HepG2 (cell line): ENCODE measurements around the gene SEMA5B. TPM values are rescaled to one million over a fixed set of nuclear protein-coding genes. Genes with fewer than 3 reads are reported as not detected.

Experiments
- ATAC-seq: fragments of 200-7000 bp; cut with Tn5 transposase; 3 replicates; pipeline ENCODE4 v1.9.1; 2020; ENCODE audit warnings: mild to moderate bottlenecking, moderate library complexity
- BruUV-seq: library from RNA; stranded (reverse); fragments of 400-500 nt; replicated peaks from 2 replicates; lab custom pipeline; 2021; lab: Mats Ljungman, UMichigan
- CTCF ChIA-PET: fragments of 300-600 bp; formaldehyde crosslinking; extraction: SDS; loops from one replicate; lab custom pipeline; 2021; ENCODE audit warnings: low total read pairs, inconsistent platforms, low intra/inter-chr PET ratio; lab: Yijun Ruan, JAX
- POLR2A ChIA-PET: fragments of 350-600 bp; sonication (Branson Sonifier 250); formaldehyde crosslinking; loops from one replicate; lab custom pipeline; 2020; ENCODE audit warnings: antibody characterized with exemption, inconsistent platforms; lab: Yijun Ruan, JAX
- DNase-seq: peaks from one replicate; pipeline ENCODE4 v3.0.0-alpha.2; 2015; ENCODE audit warnings: low spot score
- FAIRE-seq: peaks from 3 replicates; lab custom pipeline; 2011; peaks lifted over from hg19 to GRCh38; lab: Jason Lieb, UNC
- H2AFZ ChIP-seq: one replicate; pipeline ENCODE4 v1.6.1; 2011; ENCODE audit warnings: low read length, inconsistent platforms
- H3K27ac ChIP-seq: fragments of 300-600 bp; 3 replicates; pipeline ENCODE4 v1.8.0; 2011; ENCODE audit warnings: mixed run types, mild to moderate bottlenecking, mixed read lengths, low read length, inconsistent platforms; ENCODE audit not compliant: insufficient read depth; ENCODE audit errors: extremely low read length
- H3K27me3 ChIP-seq, 2 experiments: fragments of 200-600 bp in 1 of 2; 2 replicates in 1 of 2; 3 replicates in 1 of 2; pipeline versions ENCODE4 v1.6.0 to v1.8.0; 2011; ENCODE audit warnings: low read length in 2 of 2, mild to moderate bottlenecking in 2 of 2, moderate library complexity in 2 of 2, inconsistent platforms in 1 of 2; ENCODE audit not compliant: insufficient read depth in 2 of 2, control insufficient read depth in 1 of 2
- H3K36me3 ChIP-seq, 2 experiments: fragments of 200-600 bp in 1 of 2; replicated peaks in 1 of 2; 2 replicates in 1 of 2; 3 replicates in 1 of 2; pipeline versions ENCODE4 v1.5.1 to v1.8.0; 2011; ENCODE audit warnings: low read length in 2 of 2, inconsistent platforms in 1 of 2; ENCODE audit not compliant: insufficient read depth in 2 of 2, control insufficient read depth in 1 of 2
- H3K4me1 ChIP-seq: 2 replicates; pipeline ENCODE4 v1.5.1; 2012; ENCODE audit warnings: low read length, inconsistent platforms; ENCODE audit not compliant: insufficient read depth
- H3K4me2 ChIP-seq: 2 replicates; pipeline ENCODE4 v1.6.0; 2011; ENCODE audit warnings: low read depth, low read length, inconsistent platforms
- H3K4me3 ChIP-seq, 3 experiments: fragments of 200-600 bp in 1 of 3; sonication (generic), shearing (Covaris generic) in 1 of 3; replicated peaks in 1 of 3; 2 replicates each; pipeline ENCODE4 v1.5.1; 2011 to 2016; ENCODE audit warnings: low read length in 3 of 3, inconsistent platforms in 2 of 3, low read depth in 2 of 3, mild to moderate bottlenecking in 2 of 3, control low read depth in 1 of 3, mixed read lengths in 1 of 3; ENCODE audit not compliant: insufficient read depth in 1 of 3
- H3K79me2 ChIP-seq: one replicate; pipeline ENCODE4 v1.6.1; 2011; ENCODE audit warnings: low read length, inconsistent platforms; ENCODE audit not compliant: insufficient read depth
- H3K9ac ChIP-seq: 2 replicates; pipeline ENCODE4 v1.6.0; 2011; ENCODE audit warnings: mild to moderate bottlenecking, low read depth, low read length, inconsistent platforms; ENCODE audit not compliant: insufficient read depth
- H3K9me3 ChIP-seq: 2 replicates; pipeline ENCODE4 v1.5.1; 2012; ENCODE audit warnings: mild to moderate bottlenecking, low read length
- H4K20me1 ChIP-seq: 2 replicates; pipeline ENCODE4 v1.6.0; 2011; ENCODE audit warnings: inconsistent platforms, mild to moderate bottlenecking, low read length, moderate library complexity; ENCODE audit not compliant: insufficient read depth
- CBFB ChIP-seq: sonication (generic); formaldehyde crosslinking; IDR thresholded peaks from 2 replicates; pipeline ENCODE4 v1.4.0; 2020; ENCODE audit warnings: missing genetic modification reagents
- CEBPB ChIP-seq: IDR thresholded peaks from 2 replicates; pipeline ENCODE4 v1.6.1; 2011; ENCODE audit warnings: low read depth, low read length, improper control_type of control experiment, borderline replicate concordance
- HOXA3 ChIP-seq: sonication (generic); formaldehyde crosslinking; IDR thresholded peaks from 2 replicates; pipeline ENCODE4 v1.5.0; 2020; ENCODE audit warnings: missing genetic modification reagents
- RAD51 ChIP-seq: fragments of 450-650 bp; IDR thresholded peaks from 2 replicates; pipeline ENCODE4 v1.6.1; 2016; ENCODE audit warnings: borderline replicate concordance
- ZNF225 ChIP-seq: sonication (generic); formaldehyde crosslinking; IDR thresholded peaks from 2 replicates; pipeline ENCODE4 v1.4.0; 2020; ENCODE audit warnings: mild to moderate bottlenecking, missing genetic modification reagents
- ZNF343 ChIP-seq: sonication (generic); formaldehyde crosslinking; IDR thresholded peaks from 2 replicates; pipeline ENCODE4 v1.4.0; 2020; ENCODE audit warnings: mild to moderate bottlenecking, missing genetic modification reagents
- ZNF558 ChIP-seq: sonication (generic); formaldehyde crosslinking; IDR thresholded peaks from 2 replicates; pipeline ENCODE4 v1.9.0; 2022; ENCODE audit warnings: mild to moderate bottlenecking, missing genetic modification reagents, borderline replicate concordance
- WGBS: methylation state at CpG from one replicate; pipeline ENCODE4 v1.1.6; 2017; ENCODE audit warnings: low lambda C conversion rate; 5-methylcytosine and 5-hydroxymethylcytosine counted together
- in situ Hi-C: cut with HindIII; loops from 2 replicates; pipeline ENCODE4 v1.10.0; 2017; ENCODE audit warnings: low pct_unique_long_range_greater_than_20kb; ENCODE audit not compliant: extremely low pct_ligation_motif_present
- intact Hi-C: fragments of 100-400 bp; cut with micrococcal nuclease; formaldehyde crosslinking; loops from one replicate; pipeline ENCODE4 v1.10.0; 2022; ENCODE audit not compliant: unreplicated experiment
- polyA plus RNA-seq, 8 experiments: library from polyadenylated mRNA; depleted of rRNA in 3 of 8; stranded (reverse) in 7 of 8; unstranded in 1 of 8; fragments of >200 nt; fragmentation: Illumina TruSeq in 4 of 8; extraction: Trizol in 4 of 8; gene quantifications; 2 replicates each; pipeline versions ENCODE4 v1.2.1 to v1.2.3, GENCODE V29; 2011 to 2016; ENCODE audit warnings: low read depth in 4 of 8, missing spikeins in 1 of 8, mixed read lengths in 1 of 8; ENCODE audit not compliant: insufficient read depth in 1 of 8
- total RNA-seq, 5 experiments: library from RNA; depleted of rRNA; stranded (reverse); fragments of >200 nt; fragmentation: Illumina TruSeq; extraction: Trizol; gene quantifications; 2 replicates each; pipeline ENCODE4 v1.2.3, GENCODE V29; 2016; ENCODE audit warnings: low read depth in 1 of 5
- TF ChIP-seq, protein P1 (sequence below): sonication (generic); formaldehyde crosslinking; IDR thresholded peaks from 2 replicates; pipeline ENCODE4 v1.4.0; 2020; ENCODE audit warnings: mild to moderate bottlenecking, missing genetic modification reagents
- TF ChIP-seq, protein P2 (sequence below): sonication (generic); formaldehyde crosslinking; IDR thresholded peaks from 2 replicates; pipeline ENCODE4 v1.4.0; 2020; ENCODE audit warnings: mild to moderate bottlenecking, low read depth, missing genetic modification reagents
- TF ChIP-seq, protein P3 (sequence below): sonication (generic); formaldehyde crosslinking; IDR thresholded peaks from 2 replicates; pipeline ENCODE4 v1.5.0; 2020; ENCODE audit warnings: missing genetic modification reagents
- TF ChIP-seq, protein P4 (sequence below): sonication (generic); formaldehyde crosslinking; IDR thresholded peaks from 2 replicates; pipeline ENCODE4 v1.4.0; 2020; ENCODE audit warnings: missing genetic modification reagents, borderline replicate concordance

The SEMA5B gene
- total and polyA plus RNA-seq, 2 of the 13 experiments (the other 11 are each of a cell fraction or from before 2014, with no cell fraction given) = not detected

DNA sequence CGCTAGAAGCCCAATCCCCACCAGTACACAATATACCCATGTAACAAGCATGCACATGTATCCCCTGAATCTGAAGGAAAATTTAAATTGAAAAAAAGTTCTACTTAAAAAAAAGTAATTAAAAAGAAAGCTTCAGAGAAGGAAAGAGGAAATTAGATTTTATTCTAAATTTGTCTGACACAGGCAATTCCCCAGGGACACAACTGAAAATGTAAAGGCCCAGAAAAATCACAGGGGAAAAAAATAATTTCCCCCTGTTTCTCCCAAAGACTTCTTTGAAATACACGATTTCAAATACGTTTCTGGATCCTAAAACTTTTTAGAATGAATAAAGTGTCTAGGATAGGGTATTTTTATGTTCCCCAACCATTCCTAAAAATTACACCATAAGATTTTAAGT lies 42.9 kb downstream of the SEMA5B start:
- in situ Hi-C loops = no loop called here
- Histone ChIP-seq H4K20me1 (no peaks in the 10 kb centered on the region), H3K9ac (no peak overlapping the region), H3K36me3 (no peaks in the 10 kb centered on the region), H3K9me3 (no peaks in the 10 kb centered on the region), H3K4me3 (no peak overlapping the region), H3K79me2 (no peaks in the 10 kb centered on the region), H3K4me2 (no peak overlapping the region), H3K27ac (no peak overlapping the region), H3K27me3 (peaks cover 6 to 47% of the 10 kb centered on the region in 2 experiments; a peak in 3 of 5 replicates), H3K4me1 (no peaks in the 10 kb centered on the region), H2AFZ (no peak overlapping the region)
- no peak for FAIRE-seq
- DNase-seq = no peak
- TF ChIP-seq, protein P1, sequence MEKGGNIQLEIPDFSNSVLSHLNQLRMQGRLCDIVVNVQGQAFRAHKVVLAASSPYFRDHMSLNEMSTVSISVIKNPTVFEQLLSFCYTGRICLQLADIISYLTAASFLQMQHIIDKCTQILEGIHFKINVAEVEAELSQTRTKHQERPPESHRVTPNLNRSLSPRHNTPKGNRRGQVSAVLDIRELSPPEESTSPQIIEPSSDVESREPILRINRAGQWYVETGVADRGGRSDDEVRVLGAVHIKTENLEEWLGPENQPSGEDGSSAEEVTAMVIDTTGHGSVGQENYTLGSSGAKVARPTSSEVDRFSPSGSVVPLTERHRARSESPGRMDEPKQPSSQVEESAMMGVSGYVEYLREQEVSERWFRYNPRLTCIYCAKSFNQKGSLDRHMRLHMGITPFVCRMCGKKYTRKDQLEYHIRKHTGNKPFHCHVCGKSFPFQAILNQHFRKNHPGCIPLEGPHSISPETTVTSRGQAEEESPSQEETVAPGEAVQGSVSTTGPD (CRISPR knock-in tag) = no peak
- TF ChIP-seq, protein P2, sequence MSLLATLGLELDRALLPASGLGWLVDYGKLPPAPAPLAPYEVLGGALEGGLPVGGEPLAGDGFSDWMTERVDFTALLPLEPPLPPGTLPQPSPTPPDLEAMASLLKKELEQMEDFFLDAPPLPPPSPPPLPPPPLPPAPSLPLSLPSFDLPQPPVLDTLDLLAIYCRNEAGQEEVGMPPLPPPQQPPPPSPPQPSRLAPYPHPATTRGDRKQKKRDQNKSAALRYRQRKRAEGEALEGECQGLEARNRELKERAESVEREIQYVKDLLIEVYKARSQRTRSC (CRISPR knock-in tag) = no peak
- TF ChIP-seq CBFB (CRISPR knock-in tag) = no peak
- no peak for TF ChIP-seq RAD51
- no peak for TF ChIP-seq ZNF558 (CRISPR knock-in tag)
- POLR2A ChIA-PET = no interaction called here
- CTCF ChIA-PET = no interaction called here
- ATAC-seq = no peak
- intact Hi-C loops = no loop called here
- BruUV-seq = no TSS peak
- 18% methylated on average over 3 of the region's 3 CpGs for WGBS

DNA sequence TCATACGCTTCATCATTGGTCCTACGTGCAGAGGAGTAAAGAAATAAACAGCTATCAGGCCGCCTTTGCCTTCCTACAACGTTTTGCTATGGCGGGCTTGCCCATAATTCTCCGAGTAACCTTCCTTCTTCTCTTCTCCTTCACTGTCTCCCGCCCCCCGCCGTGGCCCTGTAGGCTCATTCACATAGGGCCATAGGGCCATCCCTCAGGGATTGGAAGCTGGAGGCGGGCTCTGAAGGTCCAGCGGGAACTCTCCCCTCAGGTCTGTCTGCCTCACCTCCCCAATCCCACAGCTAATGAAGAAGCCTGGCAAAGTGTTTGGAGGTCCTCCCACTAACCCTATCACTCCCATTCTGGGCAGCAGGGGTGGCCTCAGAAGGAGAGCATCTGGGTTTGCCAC lies 43.6 kb downstream of the SEMA5B start:
- no peaks in the 10 kb centered on the region for H4K20me1 ChIP-seq
- BruUV-seq = no TSS peak
- ChIA-PET CTCF (no interaction called here), POLR2A (no interaction called here)
- in situ Hi-C loops (no loop called here), intact Hi-C loops (no loop called here)
- WGBS = 71% methylated on average over 11 of the region's 11 CpGs
- no peaks in the 10 kb centered on the region for H3K36me3 ChIP-seq
- ATAC-seq (no peak), FAIRE-seq (no peak), DNase-seq (no peak)
- no peak overlapping the region for H3K27ac ChIP-seq
- peaks cover 6% of the 10 kb centered on the region; the same call in 1 of the 2 replicates for H3K4me1 ChIP-seq
- H3K79me2 ChIP-seq = no peaks in the 10 kb centered on the region
- no peaks in the 10 kb centered on the region for H3K9me3 ChIP-seq
- H3K4me2 ChIP-seq = no peak overlapping the region
- no peak overlapping the region for H3K9ac ChIP-seq
- no peak overlapping the region for H2AFZ ChIP-seq
- H3K4me3 ChIP-seq = no peak overlapping the region
- H3K27me3 ChIP-seq = peaks cover 6 to 46% of the 10 kb centered on the region in 2 experiments; a peak in 3 of 5 replicates
- TF ChIP-seq HOXA3 (no peak), CEBPB (no peak), ZNF225 (CRISPR knock-in tag) (no peak), ZNF343 (CRISPR knock-in tag) (no peak)
- TF ChIP-seq, protein P3, sequence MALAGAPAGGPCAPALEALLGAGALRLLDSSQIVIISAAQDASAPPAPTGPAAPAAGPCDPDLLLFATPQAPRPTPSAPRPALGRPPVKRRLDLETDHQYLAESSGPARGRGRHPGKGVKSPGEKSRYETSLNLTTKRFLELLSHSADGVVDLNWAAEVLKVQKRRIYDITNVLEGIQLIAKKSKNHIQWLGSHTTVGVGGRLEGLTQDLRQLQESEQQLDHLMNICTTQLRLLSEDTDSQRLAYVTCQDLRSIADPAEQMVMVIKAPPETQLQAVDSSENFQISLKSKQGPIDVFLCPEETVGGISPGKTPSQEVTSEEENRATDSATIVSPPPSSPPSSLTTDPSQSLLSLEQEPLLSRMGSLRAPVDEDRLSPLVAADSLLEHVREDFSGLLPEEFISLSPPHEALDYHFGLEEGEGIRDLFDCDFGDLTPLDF = no peak
- TF ChIP-seq, protein P4, sequence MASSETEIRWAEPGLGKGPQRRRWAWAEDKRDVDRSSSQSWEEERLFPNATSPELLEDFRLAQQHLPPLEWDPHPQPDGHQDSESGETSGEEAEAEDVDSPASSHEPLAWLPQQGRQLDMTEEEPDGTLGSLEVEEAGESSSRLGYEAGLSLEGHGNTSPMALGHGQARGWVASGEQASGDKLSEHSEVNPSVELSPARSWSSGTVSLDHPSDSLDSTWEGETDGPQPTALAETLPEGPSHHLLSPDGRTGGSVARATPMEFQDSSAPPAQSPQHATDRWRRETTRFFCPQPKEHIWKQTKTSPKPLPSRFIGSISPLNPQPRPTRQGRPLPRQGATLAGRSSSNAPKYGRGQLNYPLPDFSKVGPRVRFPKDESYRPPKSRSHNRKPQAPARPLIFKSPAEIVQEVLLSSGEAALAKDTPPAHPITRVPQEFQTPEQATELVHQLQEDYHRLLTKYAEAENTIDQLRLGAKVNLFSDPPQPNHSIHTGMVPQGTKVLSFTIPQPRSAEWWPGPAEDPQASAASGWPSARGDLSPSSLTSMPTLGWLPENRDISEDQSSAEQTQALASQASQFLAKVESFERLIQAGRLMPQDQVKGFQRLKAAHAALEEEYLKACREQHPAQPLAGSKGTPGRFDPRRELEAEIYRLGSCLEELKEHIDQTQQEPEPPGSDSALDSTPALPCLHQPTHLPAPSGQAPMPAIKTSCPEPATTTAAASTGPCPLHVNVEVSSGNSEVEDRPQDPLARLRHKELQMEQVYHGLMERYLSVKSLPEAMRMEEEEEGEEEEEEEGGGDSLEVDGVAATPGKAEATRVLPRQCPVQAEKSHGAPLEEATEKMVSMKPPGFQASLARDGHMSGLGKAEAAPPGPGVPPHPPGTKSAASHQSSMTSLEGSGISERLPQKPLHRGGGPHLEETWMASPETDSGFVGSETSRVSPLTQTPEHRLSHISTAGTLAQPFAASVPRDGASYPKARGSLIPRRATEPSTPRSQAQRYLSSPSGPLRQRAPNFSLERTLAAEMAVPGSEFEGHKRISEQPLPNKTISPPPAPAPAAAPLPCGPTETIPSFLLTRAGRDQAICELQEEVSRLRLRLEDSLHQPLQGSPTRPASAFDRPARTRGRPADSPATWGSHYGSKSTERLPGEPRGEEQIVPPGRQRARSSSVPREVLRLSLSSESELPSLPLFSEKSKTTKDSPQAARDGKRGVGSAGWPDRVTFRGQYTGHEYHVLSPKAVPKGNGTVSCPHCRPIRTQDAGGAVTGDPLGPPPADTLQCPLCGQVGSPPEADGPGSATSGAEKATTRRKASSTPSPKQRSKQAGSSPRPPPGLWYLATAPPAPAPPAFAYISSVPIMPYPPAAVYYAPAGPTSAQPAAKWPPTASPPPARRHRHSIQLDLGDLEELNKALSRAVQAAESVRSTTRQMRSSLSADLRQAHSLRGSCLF (CRISPR knock-in tag) = no peak
